Measurements from ENCODE around the gene BLM. TPM values are rescaled to one million over a fixed set of nuclear protein-coding genes. Genes with fewer than 3 reads are reported as not detected.

Gene BLM
- total RNA-seq, 1 donor from 2014 or later: 11.5 TPM

DNA sequence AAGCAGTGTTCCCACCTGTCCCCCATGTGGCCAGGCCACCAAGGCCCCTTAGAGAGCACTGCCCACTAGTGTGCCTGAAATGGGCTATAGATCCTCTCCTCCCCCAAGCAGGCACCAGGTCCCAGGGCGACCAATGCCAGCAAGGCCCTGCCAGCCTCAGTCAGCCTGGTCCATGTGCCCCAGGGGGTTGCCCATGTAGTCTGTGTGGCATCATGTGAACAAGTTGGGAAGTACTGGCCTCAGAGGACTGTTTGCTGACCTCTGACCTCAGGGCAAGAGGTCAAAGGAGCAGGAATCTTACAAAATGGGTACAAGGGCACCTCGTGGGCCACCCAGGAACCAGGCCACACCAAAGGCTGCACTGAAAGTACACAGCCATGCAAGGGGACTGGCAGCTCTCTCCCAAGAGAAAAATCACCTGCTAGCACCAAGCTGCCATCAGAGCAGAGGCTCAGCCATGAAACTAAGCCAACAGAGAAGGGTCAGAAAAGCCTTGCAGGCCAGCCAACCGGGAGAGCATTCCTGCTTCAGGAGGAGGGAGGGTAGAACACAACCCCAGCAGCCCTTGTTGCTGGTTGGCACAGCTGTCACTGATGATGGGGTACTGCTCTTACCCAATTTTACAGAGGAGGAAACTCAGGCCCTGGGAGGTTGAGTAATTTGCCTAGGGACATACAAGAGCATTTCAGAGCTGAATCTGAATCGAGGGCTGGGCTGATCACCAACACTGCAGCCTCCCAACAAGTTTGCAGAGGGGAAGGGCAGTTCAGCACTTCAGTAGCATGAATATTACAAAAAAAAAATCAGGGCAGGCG, 146.0 kb downstream of the BLM start:
- peaks cover 9% of the 10 kb centered on the region for H3K27me3 Mint-ChIP-seq (ENCODE audit: unreplicated experiment)
- no peaks in the 10 kb centered on the region for H3K36me3 Mint-ChIP-seq (ENCODE audit: low read depth, unreplicated experiment)
- TF ChIP-seq, protein P1, sequence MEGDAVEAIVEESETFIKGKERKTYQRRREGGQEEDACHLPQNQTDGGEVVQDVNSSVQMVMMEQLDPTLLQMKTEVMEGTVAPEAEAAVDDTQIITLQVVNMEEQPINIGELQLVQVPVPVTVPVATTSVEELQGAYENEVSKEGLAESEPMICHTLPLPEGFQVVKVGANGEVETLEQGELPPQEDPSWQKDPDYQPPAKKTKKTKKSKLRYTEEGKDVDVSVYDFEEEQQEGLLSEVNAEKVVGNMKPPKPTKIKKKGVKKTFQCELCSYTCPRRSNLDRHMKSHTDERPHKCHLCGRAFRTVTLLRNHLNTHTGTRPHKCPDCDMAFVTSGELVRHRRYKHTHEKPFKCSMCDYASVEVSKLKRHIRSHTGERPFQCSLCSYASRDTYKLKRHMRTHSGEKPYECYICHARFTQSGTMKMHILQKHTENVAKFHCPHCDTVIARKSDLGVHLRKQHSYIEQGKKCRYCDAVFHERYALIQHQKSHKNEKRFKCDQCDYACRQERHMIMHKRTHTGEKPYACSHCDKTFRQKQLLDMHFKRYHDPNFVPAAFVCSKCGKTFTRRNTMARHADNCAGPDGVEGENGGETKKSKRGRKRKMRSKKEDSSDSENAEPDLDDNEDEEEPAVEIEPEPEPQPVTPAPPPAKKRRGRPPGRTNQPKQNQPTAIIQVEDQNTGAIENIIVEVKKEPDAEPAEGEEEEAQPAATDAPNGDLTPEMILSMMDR (IDR thresholded peaks at IDR 0.05; ENCODE audit: unreplicated experiment): no peak
- DNase-seq (ENCODE audit: low spot score): no peak
- no peak overlapping the region for H3K4me3 Mint-ChIP-seq (ENCODE audit: unreplicated experiment)
- no peak overlapping the region for H3K27ac Mint-ChIP-seq (ENCODE audit: unreplicated experiment)
- peaks cover 18% of the 10 kb centered on the region for H3K4me1 Mint-ChIP-seq (ENCODE audit: unreplicated experiment)
- H3K9me3 Mint-ChIP-seq (ENCODE audit: unreplicated experiment): no peaks in the 10 kb centered on the region

DNA sequence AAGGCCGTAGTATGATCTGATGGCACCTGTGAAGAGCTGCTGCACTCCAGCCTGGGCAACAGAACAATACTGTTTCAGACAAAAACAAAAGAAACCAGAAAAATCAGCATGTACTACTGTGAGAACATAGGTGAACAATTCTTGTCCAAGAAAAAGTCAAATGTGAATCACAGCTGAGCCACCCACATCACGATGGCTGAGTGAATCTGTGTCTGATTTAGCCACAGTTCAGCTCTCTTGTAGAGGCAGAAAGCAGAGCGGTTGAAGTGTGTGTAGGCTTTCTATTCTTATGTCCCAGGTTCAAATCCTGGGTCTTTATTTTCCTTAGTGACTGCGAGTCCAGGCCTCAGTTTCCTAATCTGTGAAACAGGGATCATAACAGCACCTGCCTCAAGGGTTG, 146.8 kb downstream of the BLM start:
- H3K4me3 Mint-ChIP-seq (ENCODE audit: unreplicated experiment): no peak overlapping the region
- no peak overlapping the region for H3K27ac Mint-ChIP-seq (ENCODE audit: unreplicated experiment)
- peaks cover 26% of the 10 kb centered on the region for H3K4me1 Mint-ChIP-seq (ENCODE audit: unreplicated experiment)
- TF ChIP-seq, protein P1 (IDR thresholded peaks at IDR 0.05; ENCODE audit: unreplicated experiment): no peak
- DNase-seq (ENCODE audit: low spot score): no peak
- H3K9me3 Mint-ChIP-seq (ENCODE audit: unreplicated experiment): no peaks in the 10 kb centered on the region
- no peaks in the 10 kb centered on the region for H3K36me3 Mint-ChIP-seq (ENCODE audit: low read depth, unreplicated experiment)
- H3K27me3 Mint-ChIP-seq (ENCODE audit: unreplicated experiment): peaks cover 9% of the 10 kb centered on the region

DNA sequence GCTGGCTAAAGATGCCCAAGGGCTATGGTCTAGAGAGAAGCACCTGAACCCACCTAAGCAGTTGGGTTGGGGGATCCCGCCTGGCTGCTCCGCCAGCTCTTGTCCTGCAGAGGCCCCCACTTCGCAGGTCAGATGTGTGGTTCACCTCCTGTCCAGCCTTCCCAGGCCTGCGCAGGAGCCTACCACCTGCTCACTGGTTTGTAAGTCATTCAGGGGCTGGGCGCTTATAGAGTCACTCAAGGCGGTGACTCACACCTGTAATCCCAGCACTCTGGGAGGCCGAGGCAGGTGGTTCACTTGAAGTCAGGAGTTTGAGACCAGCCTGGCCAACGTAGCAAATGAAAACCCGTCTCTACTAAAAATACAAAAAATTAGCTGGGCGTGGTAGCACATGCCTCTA, 147.4 kb downstream of the BLM start:
- Mint-ChIP-seq H3K4me3 (ENCODE audit: unreplicated experiment) (no peak overlapping the region), H3K27me3 (ENCODE audit: unreplicated experiment) (peaks cover 6% of the 10 kb centered on the region), H3K36me3 (ENCODE audit: low read depth, unreplicated experiment) (no peaks in the 10 kb centered on the region), H3K27ac (ENCODE audit: unreplicated experiment) (no peak overlapping the region), H3K4me1 (ENCODE audit: unreplicated experiment) (peaks cover 26% of the 10 kb centered on the region), H3K9me3 (ENCODE audit: unreplicated experiment) (no peaks in the 10 kb centered on the region)
- TF ChIP-seq, protein P1 (IDR thresholded peaks at IDR 0.05; ENCODE audit: unreplicated experiment): no peak
- DNase-seq (ENCODE audit: low spot score): no peak

DNA sequence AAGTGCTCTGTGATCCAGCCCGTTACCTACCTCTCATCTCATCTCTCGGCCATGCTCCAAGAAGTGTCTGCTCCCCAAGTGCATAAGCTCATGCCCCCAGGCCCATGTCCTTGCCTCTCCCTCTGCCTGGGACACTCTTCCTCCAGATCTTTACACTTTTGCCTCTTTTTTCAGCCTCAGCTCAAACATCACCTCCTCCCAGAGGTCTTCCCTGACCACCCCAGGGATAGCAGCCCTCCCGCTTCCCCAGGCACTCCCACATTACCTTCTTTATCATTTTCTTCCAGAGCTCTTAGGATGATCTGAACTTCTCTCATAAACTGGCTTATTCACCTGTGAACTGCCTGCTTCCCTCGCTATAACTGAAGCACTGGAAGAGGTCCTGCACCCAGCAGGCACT, 148.6 kb downstream of the BLM start:
- DNase-seq (ENCODE audit: low spot score): no peak
- Mint-ChIP-seq H3K36me3 (ENCODE audit: low read depth, unreplicated experiment) (peaks cover 2% of the 10 kb centered on the region), H3K4me1 (ENCODE audit: unreplicated experiment) (peaks cover 34% of the 10 kb centered on the region), H3K9me3 (ENCODE audit: unreplicated experiment) (no peaks in the 10 kb centered on the region), H3K27me3 (ENCODE audit: unreplicated experiment) (peaks cover 10% of the 10 kb centered on the region), H3K4me3 (ENCODE audit: unreplicated experiment) (no peak overlapping the region), H3K27ac (ENCODE audit: unreplicated experiment) (no peak overlapping the region)
- TF ChIP-seq, protein P1 (IDR thresholded peaks at IDR 0.05; ENCODE audit: unreplicated experiment): no peak

Other genes starting within 250 kb of the BLM start
- 27.1 TPM for gene CRTC3, start 187.4 kb upstream of the BLM start, total RNA-seq (ENCODE audit: unreplicated experiment)
- gene FURIN, start 151.2 kb downstream of the BLM start, total RNA-seq (ENCODE audit: unreplicated experiment): 143 TPM
- gene FES, start 167.2 kb downstream of the BLM start, total RNA-seq (ENCODE audit: unreplicated experiment): 56.3 TPM
- 72.2 TPM for gene MAN2A2, start 186.0 kb downstream of the BLM start, total RNA-seq (ENCODE audit: unreplicated experiment)
- gene HDDC3, start 215.2 kb downstream of the BLM start, total RNA-seq (ENCODE audit: unreplicated experiment): 14.5 TPM
- 102 TPM for gene UNC45A, start 217.9 kb downstream of the BLM start, total RNA-seq (ENCODE audit: unreplicated experiment)
- 5.2 TPM for gene RCCD1, start 237.5 kb downstream of the BLM start, total RNA-seq (ENCODE audit: unreplicated experiment)